Astrocyte of the cerebellum (primary cell): Measurements from ENCODE around the gene TSHZ2.

Experiments
- DNase-seq: peaks from one replicate; pipeline ENCODE4 v3.0.0-alpha.2; 2011; ENCODE audit warnings: low read depth
- H3K4me3 ChIP-seq: 2 replicates; pipeline ENCODE4 v1.5.1; 2011; ENCODE audit warnings: mild to moderate bottlenecking, low read depth, low read length, moderate library complexity
- in situ Hi-C: cut with HindIII; loops from 2 replicates; pipeline ENCODE4 v1.10.0; 2017; ENCODE audit warnings: low sequenced_read_pairs
- TF ChIP-seq, protein P1 (sequence below): IDR thresholded peaks from 2 replicates; pipeline ENCODE4 v1.5.1; 2012; ENCODE audit warnings: low read length, low read depth, moderate library complexity, mild to moderate bottlenecking; ENCODE audit errors: missing control alignments

TSHZ2 gene

DNA sequence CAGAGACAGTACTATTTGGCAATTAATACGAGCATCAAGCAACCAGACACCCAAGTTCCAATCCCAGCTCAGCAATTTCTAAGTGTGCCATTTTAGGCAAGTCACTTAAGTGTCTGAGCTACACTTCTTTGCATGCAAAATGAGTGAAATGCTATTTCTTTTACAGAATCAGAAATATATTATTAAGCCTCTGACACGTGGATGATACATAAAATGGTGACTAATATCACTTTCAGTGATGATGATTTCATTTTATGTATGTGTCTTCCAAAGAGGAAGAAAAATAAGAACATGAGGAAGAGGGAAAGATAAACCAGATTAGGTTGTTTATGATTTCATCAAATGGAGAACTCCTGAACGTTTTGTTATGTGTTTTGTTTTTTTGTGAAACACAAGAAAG is 158.6 kb downstream of the TSHZ2 start:
- in situ Hi-C loops = no loop called here
- TF ChIP-seq, protein P1, sequence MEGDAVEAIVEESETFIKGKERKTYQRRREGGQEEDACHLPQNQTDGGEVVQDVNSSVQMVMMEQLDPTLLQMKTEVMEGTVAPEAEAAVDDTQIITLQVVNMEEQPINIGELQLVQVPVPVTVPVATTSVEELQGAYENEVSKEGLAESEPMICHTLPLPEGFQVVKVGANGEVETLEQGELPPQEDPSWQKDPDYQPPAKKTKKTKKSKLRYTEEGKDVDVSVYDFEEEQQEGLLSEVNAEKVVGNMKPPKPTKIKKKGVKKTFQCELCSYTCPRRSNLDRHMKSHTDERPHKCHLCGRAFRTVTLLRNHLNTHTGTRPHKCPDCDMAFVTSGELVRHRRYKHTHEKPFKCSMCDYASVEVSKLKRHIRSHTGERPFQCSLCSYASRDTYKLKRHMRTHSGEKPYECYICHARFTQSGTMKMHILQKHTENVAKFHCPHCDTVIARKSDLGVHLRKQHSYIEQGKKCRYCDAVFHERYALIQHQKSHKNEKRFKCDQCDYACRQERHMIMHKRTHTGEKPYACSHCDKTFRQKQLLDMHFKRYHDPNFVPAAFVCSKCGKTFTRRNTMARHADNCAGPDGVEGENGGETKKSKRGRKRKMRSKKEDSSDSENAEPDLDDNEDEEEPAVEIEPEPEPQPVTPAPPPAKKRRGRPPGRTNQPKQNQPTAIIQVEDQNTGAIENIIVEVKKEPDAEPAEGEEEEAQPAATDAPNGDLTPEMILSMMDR = no peak
- DNase-seq = no peak

DNA sequence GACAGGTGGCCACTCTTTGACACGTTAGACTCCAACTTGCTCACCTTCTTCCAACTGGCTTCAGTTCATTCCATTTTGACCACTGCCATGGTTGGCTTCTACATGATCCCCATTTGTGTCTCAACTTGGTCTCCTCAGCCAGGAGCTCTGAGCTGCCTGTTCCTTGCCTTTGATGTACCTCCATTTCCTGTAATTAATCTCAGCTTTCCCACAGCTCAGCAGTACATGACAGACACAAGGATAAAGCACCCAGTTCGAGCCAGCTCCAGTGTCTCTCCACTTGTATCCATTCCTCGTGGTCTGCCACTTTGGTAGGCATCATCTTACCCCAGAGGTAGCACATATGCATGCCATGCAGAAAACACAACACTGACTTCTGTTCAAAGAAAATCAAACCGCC is 161.0 kb downstream of the TSHZ2 start:
- in situ Hi-C loops = no loop called here
- TF ChIP-seq, protein P1 = no peak
- no peak overlapping the region for H3K4me3 ChIP-seq
- DNase-seq = no peak

More for the DNA sequence above, 158.6 kb downstream of the TSHZ2 start:
- H3K4me3 ChIP-seq = no peak overlapping the region

DNA sequence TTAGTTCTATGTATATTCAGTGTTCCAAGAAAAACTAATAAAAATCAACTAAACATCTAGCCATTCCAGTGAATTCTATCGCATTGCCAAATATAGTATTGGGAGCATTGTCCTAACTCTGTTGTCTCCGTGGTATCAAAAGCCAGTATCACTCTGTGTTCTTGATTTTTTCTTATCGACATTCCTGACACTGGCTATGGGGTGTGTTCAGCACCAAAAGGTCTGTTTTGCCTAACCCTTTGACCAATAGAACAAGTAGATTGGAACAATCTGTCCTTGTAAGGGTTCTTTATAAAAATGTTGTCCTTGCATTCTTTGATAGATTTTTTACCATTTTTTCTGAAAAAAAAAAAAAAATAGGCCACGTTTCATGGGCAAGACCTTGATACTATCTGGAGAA is 161.5 kb downstream of the TSHZ2 start:
- in situ Hi-C loops = no loop called here
- DNase-seq = no peak
- TF ChIP-seq, protein P1 = no peak
- H3K4me3 ChIP-seq = no peak overlapping the region

DNA sequence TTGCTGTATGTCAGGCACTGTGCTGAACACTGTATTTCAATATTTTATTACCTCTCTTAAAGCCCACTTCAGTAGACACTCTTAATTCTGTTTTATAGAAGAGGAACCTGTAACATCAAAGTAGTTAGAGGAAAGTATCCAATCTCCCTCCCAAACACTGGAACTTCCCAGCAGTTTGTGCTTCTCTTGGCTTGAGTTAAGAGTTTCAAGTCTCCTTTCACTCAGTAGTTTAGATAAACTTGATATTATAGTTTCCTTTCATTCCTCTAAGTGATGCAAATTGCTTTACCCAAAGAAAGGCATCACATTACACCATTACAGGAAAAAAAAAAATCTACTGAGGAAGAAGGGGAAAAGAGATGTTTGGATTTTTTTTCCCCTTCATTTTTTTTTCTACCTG is 164.3 kb downstream of the TSHZ2 start:
- in situ Hi-C loops = no loop called here
- DNase-seq = no peak
- H3K4me3 ChIP-seq = no peak overlapping the region
- TF ChIP-seq, protein P1 = no peak

DNA sequence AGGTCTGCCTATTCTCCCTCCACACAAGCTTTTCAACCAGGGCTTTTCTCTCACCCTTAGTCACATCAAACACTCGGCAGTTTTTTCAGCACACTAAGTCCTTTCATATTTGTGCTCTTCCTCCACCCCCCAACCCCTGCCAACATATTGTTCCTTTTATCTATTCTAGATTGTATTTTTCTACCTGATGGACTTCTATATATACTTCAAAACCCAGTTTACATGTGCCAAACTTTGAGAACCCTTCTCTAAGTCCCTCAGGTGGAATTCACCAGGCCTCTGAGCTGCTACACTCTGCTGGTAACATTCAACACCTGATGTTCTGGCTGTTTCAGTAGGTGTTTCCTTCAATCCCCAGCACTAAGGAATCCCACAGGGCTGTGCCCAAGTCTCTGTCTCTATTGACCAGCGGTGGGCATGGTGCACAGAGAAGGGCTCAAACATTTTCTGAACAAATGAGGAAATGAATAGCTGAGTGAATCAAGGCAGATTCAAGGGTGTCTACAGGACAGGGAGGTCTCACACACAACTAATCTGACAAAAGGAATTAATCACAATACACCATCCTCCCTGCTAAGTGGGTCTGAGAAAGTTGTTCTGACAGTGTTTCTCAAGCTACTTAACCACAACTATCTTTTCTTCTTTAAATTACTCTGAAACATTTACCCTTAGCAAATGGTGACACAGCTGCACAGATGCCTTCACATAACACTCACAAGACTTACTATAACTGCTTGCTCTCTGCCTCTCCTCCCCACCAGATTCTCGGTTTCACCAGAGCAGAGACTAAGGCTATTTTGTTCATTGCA is 166.5 kb downstream of the TSHZ2 start:
- in situ Hi-C loops = no loop called here
- TF ChIP-seq, protein P1 = no peak
- no peak for DNase-seq
- no peak overlapping the region for H3K4me3 ChIP-seq

DNA sequence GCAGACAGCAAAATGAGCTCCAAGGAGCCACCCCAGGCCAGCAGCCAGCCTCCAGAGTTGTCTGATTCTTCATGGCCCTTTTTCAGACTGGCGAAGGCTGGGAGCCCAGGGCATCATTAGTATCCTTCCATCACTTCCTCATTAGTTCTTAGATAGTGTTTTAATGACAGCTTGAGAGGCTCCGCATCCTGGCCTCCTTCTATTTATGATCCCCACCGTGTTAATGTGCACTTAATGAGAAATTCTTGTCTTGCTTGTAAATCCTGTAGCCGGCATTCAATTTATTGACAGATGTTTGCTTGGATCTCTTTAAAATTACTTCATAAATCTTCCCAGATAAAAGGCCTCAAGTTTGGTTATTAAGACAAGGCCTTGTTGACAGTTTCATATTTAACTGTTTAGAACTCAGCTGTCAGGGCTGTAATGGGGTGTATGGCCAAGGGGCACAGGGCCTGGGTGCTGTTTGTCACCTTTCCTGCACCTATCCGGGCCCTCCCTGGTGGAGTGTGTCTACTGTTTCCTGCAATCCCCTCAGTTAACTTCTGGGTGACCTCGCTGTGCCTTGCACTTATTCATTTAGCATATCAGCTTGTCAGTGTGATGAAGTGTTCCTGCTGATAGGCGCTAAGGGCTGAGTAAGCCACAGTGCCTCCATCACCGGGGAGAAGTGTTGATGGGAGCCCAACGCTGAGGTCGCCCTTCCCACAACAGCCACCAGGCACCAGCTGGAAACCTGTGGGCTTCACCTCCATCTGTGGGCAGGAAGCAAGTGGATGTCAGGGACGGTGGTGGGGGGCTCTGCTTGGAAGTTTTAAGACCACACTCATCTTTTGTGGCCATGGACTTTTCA is 169.3 kb downstream of the TSHZ2 start:
- TF ChIP-seq, protein P1 = no peak
- in situ Hi-C loops = no loop called here
- DNase-seq = no peak
- no peak overlapping the region for H3K4me3 ChIP-seq
